A549 (cell line): ENCODE results near the gene MIB1. TPM values are rescaled to one million over a fixed set of nuclear protein-coding genes. Genes with fewer than 3 reads are reported as not detected.

Experiments used
- ATAC-seq, 2 experiments: fragments of 200-7000 bp in 1 of 2; fragments of >200 bp in 1 of 2; cut with Nextera tagmentation in 1 of 2; cut with Tn5 transposase in 1 of 2; 3 replicates each; pipeline versions ENCODE4 v1.8.0 to v1.9.1; 2018 to 2020; ENCODE audit warnings: mild to moderate bottlenecking in 1 of 2, moderate library complexity in 1 of 2
- CTCF ChIA-PET: fragments of 300-600 bp; sonication (Branson Sonifier 250); formaldehyde crosslinking; extraction: SDS; loops from one replicate; lab custom pipeline; 2021; ENCODE audit warnings: antibody characterized with exemption, inconsistent platforms; lab: Yijun Ruan, JAX
- POLR2A ChIA-PET: fragments of 350-600 bp; formaldehyde crosslinking; extraction: SDS; loops from one replicate; lab custom pipeline; 2021; ENCODE audit warnings: antibody characterized with exemption, inconsistent platforms; lab: Yijun Ruan, JAX
- DNase-seq, 2 experiments: peaks; one replicate each; pipeline versions ENCODE4 v3.0.0 to v3.0.0-alpha.2; 2011 to 2016; ENCODE audit warnings: low read depth in 1 of 2, low spot score in 1 of 2
- FAIRE-seq: peaks from 2 replicates; lab custom pipeline; 2011; peaks lifted over from hg19 to GRCh38; lab: Jason Lieb, UNC
- H3K27ac ChIP-seq, 2 experiments: fragments of >200 bp; sonication (Bioruptor Twin); formaldehyde crosslinking; 3 replicates each; pipeline ENCODE4 v1.5.1; 2016 to 2017
- H3K4me1 ChIP-seq: fragments of >200 bp; sonication (Bioruptor Twin); formaldehyde crosslinking; 3 replicates; pipeline ENCODE4 v1.6.1; 2016
- H3K4me2 ChIP-seq: fragments of >200 bp; sonication (Bioruptor Twin); formaldehyde crosslinking; 3 replicates; pipeline ENCODE4 v1.6.1; 2016
- H3K4me3 ChIP-seq: fragments of >200 bp; sonication (Bioruptor Twin); formaldehyde crosslinking; 3 replicates; pipeline ENCODE4 v1.5.1; 2016
- H3K9me3 ChIP-seq: fragments of >200 bp; sonication (Bioruptor Twin); formaldehyde crosslinking; 3 replicates; pipeline ENCODE4 v1.6.1; 2016
- CHD4 ChIP-seq: fragments of 200-600 bp; sonication (generic); IDR thresholded peaks from 2 replicates; pipeline ENCODE4 v1.6.1; 2016; ENCODE audit warnings: antibody characterized with exemption, mild to moderate bottlenecking, borderline replicate concordance
- HDAC2 ChIP-seq: fragments of 200-600 bp; sonication (generic); IDR thresholded peaks from 2 replicates; pipeline ENCODE4 v1.6.1; 2016
- HOXB13 ChIP-seq: fragments of 250-450 bp; sonication (Bioruptor Pico); IDR thresholded peaks from 2 replicates; pipeline ENCODE4 v1.5.0; 2020; ENCODE audit warnings: low read depth, mild to moderate bottlenecking, moderate library complexity
- HOXB5 ChIP-seq: fragments of 250-450 bp; sonication (Bioruptor Pico); IDR thresholded peaks from 2 replicates; pipeline ENCODE4 v1.5.0; 2020; ENCODE audit warnings: mild to moderate bottlenecking, moderate library complexity
- MYC ChIP-seq: IDR thresholded peaks from 2 replicates; pipeline ENCODE4 v1.6.1; 2012; ENCODE audit warnings: mild to moderate bottlenecking, inconsistent platforms, low read length, improper control_type of control experiment, borderline replicate concordance
- NPAS2 ChIP-seq: fragments of 250-450 bp; sonication (Bioruptor Pico); IDR thresholded peaks from 2 replicates; pipeline ENCODE4 v1.8.0; 2022; ENCODE audit warnings: mild to moderate bottlenecking, moderate library complexity, borderline replicate concordance
- POLR2A ChIP-seq: IDR thresholded peaks from 2 replicates; pipeline ENCODE4 v1.6.1; 2012; ENCODE audit warnings: mild to moderate bottlenecking, low read length
- RAD21 ChIP-seq, 2 experiments: fragments of >200 bp in 1 of 2; sonication (Bioruptor Twin) in 1 of 2; formaldehyde crosslinking in 1 of 2; IDR thresholded peaks in 1 of 2; conservative IDR thresholded peaks in 1 of 2; 2 replicates in 1 of 2; 3 replicates in 1 of 2; pipeline ENCODE4 v1.6.1; 2012 to 2018; ENCODE audit warnings: inconsistent platforms in 1 of 2
- RARB ChIP-seq: fragments of 250-450 bp; sonication (Bioruptor Pico); IDR thresholded peaks from 2 replicates; pipeline ENCODE4 v1.8.0; 2021; ENCODE audit warnings: mild to moderate bottlenecking, moderate library complexity
- RFX5 ChIP-seq: fragments of 450-650 bp; IDR thresholded peaks from 2 replicates; pipeline ENCODE4 v1.7.1; 2014; ENCODE audit warnings: antibody characterized with exemption, mild to moderate bottlenecking, moderate library complexity
- RNF2 ChIP-seq: fragments of 200-600 bp; sonication (generic); IDR thresholded peaks from 2 replicates; pipeline ENCODE4 v1.6.1; 2016; ENCODE audit warnings: low read depth, mild to moderate bottlenecking, antibody characterized with exemption, moderate library complexity, borderline replicate concordance
- SMC3 ChIP-seq: fragments of >200 bp; sonication (Bioruptor Twin); formaldehyde crosslinking; IDR thresholded peaks from 3 replicates; pipeline ENCODE4 v1.6.1; 2018; ENCODE audit warnings: inconsistent platforms
- TFCP2L1 ChIP-seq: fragments of 250-450 bp; sonication (Bioruptor Pico); IDR thresholded peaks from 2 replicates; pipeline ENCODE4 v1.5.0; 2021; ENCODE audit warnings: mild to moderate bottlenecking
- ZC3H11A ChIP-seq: fragments of 450-650 bp; IDR thresholded peaks from 2 replicates; pipeline ENCODE4 v1.6.1; 2014; ENCODE audit warnings: antibody characterized with exemption, mild to moderate bottlenecking
- ZFP36 ChIP-seq: fragments of 450-650 bp; IDR thresholded peaks from 2 replicates; pipeline ENCODE4 v1.6.1; 2014; ENCODE audit warnings: borderline replicate concordance; ENCODE audit not compliant: partially characterized antibody
- WGBS: methylation state at CpG from one replicate; pipeline ENCODE4 v1.1.6; 2017; ENCODE audit errors: missing lambda C conversion rate; 5-methylcytosine and 5-hydroxymethylcytosine counted together
- polyA plus RNA-seq, 4 experiments: library from polyadenylated mRNA; depleted of rRNA in 3 of 4; stranded (reverse); fragments of >200 nt; fragmentation: RNase III in 1 of 4; extraction: RNeasy Plus Mini Kit Qiagen cat#74134 plus additional on column Dnase treatment in 1 of 4; gene quantifications; 2 replicates in 3 of 4; 3 replicates in 1 of 4; pipeline ENCODE4 v1.2.3, GENCODE V29; 2011 to 2017
- TF ChIP-seq, protein P1 (sequence below): fragments of >200 bp; sonication (Bioruptor Twin); formaldehyde crosslinking; IDR thresholded peaks from 2 replicates; pipeline ENCODE4 v1.6.1; 2016
- TF ChIP-seq, protein P2 (sequence below): fragments of 200-600 bp; sonication (generic); IDR thresholded peaks from 2 replicates; pipeline ENCODE4 v1.6.1; 2016; ENCODE audit warnings: antibody characterized with exemption, mild to moderate bottlenecking, moderate library complexity
- TF ChIP-seq, protein P3 (sequence below): fragments of 450-650 bp; IDR thresholded peaks from 2 replicates; pipeline ENCODE4 v1.6.1; 2014; ENCODE audit warnings: antibody characterized with exemption
- TF ChIP-seq, protein P4 (sequence below): fragments of 250-450 bp; sonication (Bioruptor Pico); IDR thresholded peaks from 2 replicates; pipeline ENCODE4 v1.5.0; 2021; ENCODE audit warnings: mild to moderate bottlenecking, moderate library complexity, borderline replicate concordance
- TF ChIP-seq, protein P5 (sequence below): IDR thresholded peaks from 2 replicates; pipeline ENCODE4 v1.6.1; 2012

The MIB1 gene
- polyA plus RNA-seq, 2 of the 4 experiments (the other 2 are of a cell fraction): 9.6 to 22.2 TPM

DNA sequence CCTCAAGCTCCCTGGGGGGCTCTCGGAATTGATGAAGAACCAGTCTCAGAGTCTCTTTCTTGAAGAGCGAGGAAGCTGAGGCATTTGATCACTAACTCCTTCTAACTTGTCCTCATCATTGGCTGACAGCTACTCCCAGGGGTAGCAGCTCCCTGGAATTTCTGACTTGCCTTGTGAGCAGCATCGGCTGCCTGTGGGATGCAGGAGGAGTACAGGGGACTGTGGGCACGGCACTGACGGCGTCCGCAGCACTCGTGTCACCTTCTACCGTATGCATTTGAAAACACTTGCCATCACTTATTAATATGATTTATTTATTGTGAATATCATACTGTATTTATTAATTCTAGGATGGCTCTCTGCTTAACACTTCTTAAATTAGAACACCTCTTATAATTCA is 175.0 kb downstream of the MIB1 start:
- POLR2A ChIA-PET: no interaction called here
- no peak overlapping the region for H3K27ac ChIP-seq
- no peak overlapping the region for H3K4me2 ChIP-seq
- FAIRE-seq (no peak), ATAC-seq (no peak), DNase-seq (no peak)
- CTCF ChIA-PET: interaction anchor here (1.0 kb wide), 1 partner anchor 10 kb away, joined by 3 read pairs; no protein-coding TSS in a partner anchor
- TF ChIP-seq HOXB13 (CRISPR knock-in tag) (no peak), RARB (CRISPR knock-in tag) (no peak), TFCP2L1 (CRISPR knock-in tag) (no peak), POLR2A (no peak), RFX5 (no peak), ZC3H11A (no peak), CHD4 (no peak), HDAC2 (no peak), MYC (no peak), SMC3 (no peak), ZFP36 (no peak), RNF2 (no peak)
- TF ChIP-seq, protein P1, sequence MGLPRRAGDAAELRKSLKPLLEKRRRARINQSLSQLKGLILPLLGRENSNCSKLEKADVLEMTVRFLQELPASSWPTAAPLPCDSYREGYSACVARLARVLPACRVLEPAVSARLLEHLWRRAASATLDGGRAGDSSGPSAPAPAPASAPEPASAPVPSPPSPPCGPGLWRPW: no peak
- TF ChIP-seq, protein P2, sequence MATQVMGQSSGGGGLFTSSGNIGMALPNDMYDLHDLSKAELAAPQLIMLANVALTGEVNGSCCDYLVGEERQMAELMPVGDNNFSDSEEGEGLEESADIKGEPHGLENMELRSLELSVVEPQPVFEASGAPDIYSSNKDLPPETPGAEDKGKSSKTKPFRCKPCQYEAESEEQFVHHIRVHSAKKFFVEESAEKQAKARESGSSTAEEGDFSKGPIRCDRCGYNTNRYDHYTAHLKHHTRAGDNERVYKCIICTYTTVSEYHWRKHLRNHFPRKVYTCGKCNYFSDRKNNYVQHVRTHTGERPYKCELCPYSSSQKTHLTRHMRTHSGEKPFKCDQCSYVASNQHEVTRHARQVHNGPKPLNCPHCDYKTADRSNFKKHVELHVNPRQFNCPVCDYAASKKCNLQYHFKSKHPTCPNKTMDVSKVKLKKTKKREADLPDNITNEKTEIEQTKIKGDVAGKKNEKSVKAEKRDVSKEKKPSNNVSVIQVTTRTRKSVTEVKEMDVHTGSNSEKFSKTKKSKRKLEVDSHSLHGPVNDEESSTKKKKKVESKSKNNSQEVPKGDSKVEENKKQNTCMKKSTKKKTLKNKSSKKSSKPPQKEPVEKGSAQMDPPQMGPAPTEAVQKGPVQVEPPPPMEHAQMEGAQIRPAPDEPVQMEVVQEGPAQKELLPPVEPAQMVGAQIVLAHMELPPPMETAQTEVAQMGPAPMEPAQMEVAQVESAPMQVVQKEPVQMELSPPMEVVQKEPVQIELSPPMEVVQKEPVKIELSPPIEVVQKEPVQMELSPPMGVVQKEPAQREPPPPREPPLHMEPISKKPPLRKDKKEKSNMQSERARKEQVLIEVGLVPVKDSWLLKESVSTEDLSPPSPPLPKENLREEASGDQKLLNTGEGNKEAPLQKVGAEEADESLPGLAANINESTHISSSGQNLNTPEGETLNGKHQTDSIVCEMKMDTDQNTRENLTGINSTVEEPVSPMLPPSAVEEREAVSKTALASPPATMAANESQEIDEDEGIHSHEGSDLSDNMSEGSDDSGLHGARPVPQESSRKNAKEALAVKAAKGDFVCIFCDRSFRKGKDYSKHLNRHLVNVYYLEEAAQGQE: no peak
- no peaks in the 10 kb centered on the region for H3K4me1 ChIP-seq
- H3K4me3 ChIP-seq: no peak overlapping the region
- H3K9me3 ChIP-seq: peaks cover 7% of the 10 kb centered on the region; the same call in 2 of the 3 replicates
- 74% methylated on average over 9 of the region's 9 CpGs for WGBS

DNA sequence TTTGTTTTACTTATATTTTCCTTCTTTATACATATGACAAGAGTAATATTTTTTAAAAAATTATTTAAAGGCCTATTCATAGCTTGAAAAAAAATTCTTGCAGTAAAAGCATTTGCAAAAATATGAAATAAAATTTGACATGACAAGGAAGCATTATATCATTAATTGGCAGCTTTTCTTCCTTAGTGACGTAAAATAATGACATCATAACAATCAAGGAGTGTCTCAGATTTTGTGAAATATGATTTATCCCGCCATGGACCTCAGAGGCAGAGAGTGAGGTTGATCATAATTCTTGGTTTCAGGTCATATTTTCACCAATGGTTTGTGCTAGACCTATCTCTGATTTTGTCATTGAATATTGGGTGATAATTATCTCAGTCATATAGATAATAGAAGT is 176.0 kb downstream of the MIB1 start:
- Histone ChIP-seq H3K4me2 (no peak overlapping the region), H3K4me3 (no peak overlapping the region), H3K4me1 (no peaks in the 10 kb centered on the region), H3K27ac (no peak overlapping the region), H3K9me3 (peaks cover 7% of the 10 kb centered on the region; the same call in 2 of the 3 replicates)
- DNase-seq (no peak), FAIRE-seq (no peak), ATAC-seq (no peak)
- 64% methylated on average over 2 of the region's 2 CpGs for WGBS
- POLR2A ChIA-PET: no interaction called here
- CTCF ChIA-PET: interaction anchor here (1.0 kb wide), 1 partner anchor 646 kb away, joined by 3 read pairs; no protein-coding TSS in a partner anchor
- TF ChIP-seq NPAS2 (CRISPR knock-in tag): no peak
- TF ChIP-seq HOXB5 (CRISPR knock-in tag): no peak
- TF ChIP-seq, protein P3, sequence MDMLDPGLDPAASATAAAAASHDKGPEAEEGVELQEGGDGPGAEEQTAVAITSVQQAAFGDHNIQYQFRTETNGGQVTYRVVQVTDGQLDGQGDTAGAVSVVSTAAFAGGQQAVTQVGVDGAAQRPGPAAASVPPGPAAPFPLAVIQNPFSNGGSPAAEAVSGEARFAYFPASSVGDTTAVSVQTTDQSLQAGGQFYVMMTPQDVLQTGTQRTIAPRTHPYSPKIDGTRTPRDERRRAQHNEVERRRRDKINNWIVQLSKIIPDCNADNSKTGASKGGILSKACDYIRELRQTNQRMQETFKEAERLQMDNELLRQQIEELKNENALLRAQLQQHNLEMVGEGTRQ: no peak
- TF ChIP-seq RAD21 (conservative IDR thresholded peaks at IDR 0.05 in 1 of 2, IDR thresholded peaks at IDR 0.05 in 1 of 2): no peak
- TF ChIP-seq, protein P4, sequence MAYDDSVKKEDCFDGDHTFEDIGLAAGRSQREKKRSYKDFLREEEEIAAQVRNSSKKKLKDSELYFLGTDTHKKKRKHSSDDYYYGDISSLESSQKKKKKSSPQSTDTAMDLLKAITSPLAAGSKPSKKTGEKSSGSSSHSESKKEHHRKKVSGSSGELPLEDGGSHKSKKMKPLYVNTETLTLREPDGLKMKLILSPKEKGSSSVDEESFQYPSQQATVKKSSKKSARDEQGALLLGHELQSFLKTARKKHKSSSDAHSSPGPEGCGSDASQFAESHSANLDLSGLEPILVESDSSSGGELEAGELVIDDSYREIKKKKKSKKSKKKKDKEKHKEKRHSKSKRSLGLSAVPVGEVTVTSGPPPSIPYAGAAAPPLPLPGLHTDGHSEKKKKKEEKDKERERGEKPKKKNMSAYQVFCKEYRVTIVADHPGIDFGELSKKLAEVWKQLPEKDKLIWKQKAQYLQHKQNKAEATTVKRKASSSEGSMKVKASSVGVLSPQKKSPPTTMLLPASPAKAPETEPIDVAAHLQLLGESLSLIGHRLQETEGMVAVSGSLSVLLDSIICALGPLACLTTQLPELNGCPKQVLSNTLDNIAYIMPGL (CRISPR knock-in tag): no peak
- TF ChIP-seq, protein P5, sequence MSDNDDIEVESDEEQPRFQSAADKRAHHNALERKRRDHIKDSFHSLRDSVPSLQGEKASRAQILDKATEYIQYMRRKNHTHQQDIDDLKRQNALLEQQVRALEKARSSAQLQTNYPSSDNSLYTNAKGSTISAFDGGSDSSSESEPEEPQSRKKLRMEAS: no peak
